Nephron (organoid): ENCODE data around the gene TEX35.
A peak's percentile ranks its signal among the peaks of the same experiment; 100 is the strongest.
"Not testable (repeated sequence)": the region's sequence is repeated elsewhere in the genome, so short reads cannot be mapped to it uniquely, and the experiment has no call there.

ENCODE experiments used
- H3K27ac Mint-ChIP-seq, 3 experiments: 2 replicates each; pipeline ENCODE4 v1.8.0; 2020; ENCODE audit warnings: mixed read lengths in 3 of 3, mild to moderate bottlenecking in 2 of 3, moderate library complexity in 1 of 3
- H3K27me3 Mint-ChIP-seq: 2 replicates; pipeline ENCODE4 v1.8.0; 2021; ENCODE audit warnings: low read depth, mild to moderate bottlenecking, moderate library complexity, mixed read lengths
- H3K36me3 Mint-ChIP-seq: 2 replicates; pipeline ENCODE4 v1.8.0; 2020; ENCODE audit warnings: low read depth, mixed read lengths
- H3K4me1 Mint-ChIP-seq: 2 replicates; pipeline ENCODE4 v1.8.0; 2020; ENCODE audit warnings: mixed read lengths
- H3K4me3 Mint-ChIP-seq, 3 experiments: 2 replicates each; pipeline ENCODE4 v1.8.0; 2020; ENCODE audit warnings: mild to moderate bottlenecking in 3 of 3, mixed read lengths in 3 of 3, moderate library complexity in 2 of 3
- H3K9me3 Mint-ChIP-seq: 2 replicates; pipeline ENCODE4 v1.8.0; 2020; ENCODE audit warnings: mixed read lengths
- CTCF ChIP-seq, 3 experiments: fragments of 200-600 bp; sonication (generic); IDR thresholded peaks; one replicate each; pipeline ENCODE4 v1.5.0; 2021; ENCODE audit warnings: antibody characterized with exemption in 3 of 3; ENCODE audit not compliant: unreplicated experiment in 3 of 3

TEX35 gene

GRCh38 chr1:178544531-178544930 lies 31.6 kb downstream of the TEX35 start:
- no peaks in the 10 kb centered on the region for H3K9me3 Mint-ChIP-seq
- peaks cover 35% of the 10 kb centered on the region for H3K36me3 Mint-ChIP-seq
- H3K4me3 Mint-ChIP-seq = peak overlapping the region; percentile 80 to 97 (median 96)
- no peak for TF ChIP-seq CTCF (IDR thresholded peaks at IDR 0.05; ENCODE audit: unreplicated experiment in 3 of 3)
- peaks cover 16% of the 10 kb centered on the region for H3K4me1 Mint-ChIP-seq
- H3K27me3 Mint-ChIP-seq = peaks cover 14% of the 10 kb centered on the region
- peak overlapping the region in 2 of 3 experiments; percentile 38 to 76 for H3K27ac Mint-ChIP-seq

- Mint-ChIP-seq H3K4me1 (peaks cover 15% of the 10 kb centered on the region), H3K36me3 (peaks cover 59% of the 10 kb centered on the region), H3K4me3 (no peak overlapping the region), H3K27ac (no peak overlapping the region), H3K9me3 (peaks cover 8% of the 10 kb centered on the region), H3K27me3 (no peaks in the 10 kb centered on the region)
- TF ChIP-seq CTCF (IDR thresholded peaks at IDR 0.05; ENCODE audit: unreplicated experiment in 3 of 3) = no peak
Measured at GRCh38 chr1:178548108-178548507, 35.2 kb downstream of the TEX35 start.

GRCh38 chr1:178551307-178551706 lies 38.4 kb downstream of the TEX35 start:
- Mint-ChIP-seq H3K4me3 (no peak overlapping the region), H3K4me1 (no peaks in the 10 kb centered on the region), H3K27ac (no peak overlapping the region), H3K36me3 (peaks cover 47% of the 10 kb centered on the region), H3K27me3 (no peaks in the 10 kb centered on the region), H3K9me3 (peaks cover 23% of the 10 kb centered on the region)
- no peak for TF ChIP-seq CTCF (IDR thresholded peaks at IDR 0.05; ENCODE audit: unreplicated experiment in 3 of 3)

GRCh38 chr1:178551940-178552339 lies 39.0 kb downstream of the TEX35 start:
- TF ChIP-seq CTCF (IDR thresholded peaks at IDR 0.05; ENCODE audit: unreplicated experiment in 3 of 3) = no peak
- Mint-ChIP-seq H3K27ac (no peak overlapping the region), H3K9me3 (peaks cover 23% of the 10 kb centered on the region), H3K4me1 (no peaks in the 10 kb centered on the region), H3K27me3 (no peaks in the 10 kb centered on the region), H3K36me3 (peaks cover 45% of the 10 kb centered on the region), H3K4me3 (no peak overlapping the region)

- no peak for TF ChIP-seq CTCF (IDR thresholded peaks at IDR 0.05; ENCODE audit: unreplicated experiment in 3 of 3)
- Mint-ChIP-seq H3K27me3 (no peaks in the 10 kb centered on the region), H3K4me1 (no peaks in the 10 kb centered on the region), H3K27ac (no peak overlapping the region), H3K4me3 (no peak overlapping the region), H3K9me3 (peaks cover 23% of the 10 kb centered on the region), H3K36me3 (peaks cover 41% of the 10 kb centered on the region)
Measured at GRCh38 chr1:178552856-178553255, 39.9 kb downstream of the TEX35 start.

- not testable (repeated sequence) for H3K4me3 Mint-ChIP-seq, H3K27me3 Mint-ChIP-seq, H3K27ac Mint-ChIP-seq, H3K4me1 Mint-ChIP-seq
- Mint-ChIP-seq H3K36me3 (peaks cover 33% of the 10 kb centered on the region), H3K9me3 (peaks cover 23% of the 10 kb centered on the region)
Measured at GRCh38 chr1:178554351-178554750, 41.4 kb downstream of the TEX35 start.

GRCh38 chr1:178555613-178556012 lies 42.7 kb downstream of the TEX35 start:
- Mint-ChIP-seq H3K36me3 (peaks cover 23% of the 10 kb centered on the region), H3K9me3 (peaks cover 22% of the 10 kb centered on the region)
- H3K27ac Mint-ChIP-seq, H3K4me1 Mint-ChIP-seq, H3K4me3 Mint-ChIP-seq, H3K27me3 Mint-ChIP-seq: not testable (repeated sequence)

GRCh38 chr1:178558816-178559215 lies 45.9 kb downstream of the TEX35 start:
- H3K27ac Mint-ChIP-seq, H3K4me3 Mint-ChIP-seq, H3K4me1 Mint-ChIP-seq, H3K27me3 Mint-ChIP-seq, H3K36me3 Mint-ChIP-seq: not testable (repeated sequence)
- peaks cover 12% of the 10 kb centered on the region for H3K9me3 Mint-ChIP-seq
